NCI-H2196 (cell line): ENCODE measurements around the gene RPL37A.

Experiments
- DNase-seq: peaks from one replicate; lab custom pipeline; 2025; ENCODE audit not compliant: unreplicated experiment; lab: John Stamatoyannopoulos, UW

RPL37A gene

GRCh38 chr2:216498379-216499352, at the start of gene RPL37A:
Gene RPL37A, plus strand, starts transcription at chr2:216498844. Its CDS starts 31 bp downstream, at chr2:216498875.
- peak; percentile 93 for DNase-seq

- DNase-seq = no peak
These were observed 48.3 kb upstream of the RPL37A start for GRCh38 chr2:216450346-216450745.

GRCh38 chr2:216450784-216451183, 47.9 kb upstream of the RPL37A start:
- DNase-seq = no peak

GRCh38 chr2:216453955-216454614, 44.6 kb upstream of the RPL37A start:
- no peak for DNase-seq

- DNase-seq = no peak
These were observed 35.5 kb upstream of the RPL37A start for GRCh38 chr2:216463148-216463547.

GRCh38 chr2:216464104-216464720, 34.4 kb upstream of the RPL37A start:
- DNase-seq = no peak

- DNase-seq = no peak
These were observed 33.0 kb upstream of the RPL37A start for GRCh38 chr2:216465579-216466195.

GRCh38 chr2:216467845-216468244, 30.8 kb upstream of the RPL37A start:
- DNase-seq = no peak

GRCh38 chr2:216469661-216470060, 29.0 kb upstream of the RPL37A start:
- no peak for DNase-seq

- no peak for DNase-seq
These were observed 25.5 kb upstream of the RPL37A start for GRCh38 chr2:216473187-216473586.

- no peak for DNase-seq
These were observed 23.5 kb upstream of the RPL37A start for GRCh38 chr2:216474925-216475670.

GRCh38 chr2:216475767-216476166, 22.9 kb upstream of the RPL37A start:
- DNase-seq = no peak

GRCh38 chr2:216477283-216478035, 21.2 kb upstream of the RPL37A start:
- DNase-seq = no peak

- no peak for DNase-seq
These were observed 20.5 kb upstream of the RPL37A start for GRCh38 chr2:216478151-216478550.

- no peak for DNase-seq
These were observed 19.9 kb upstream of the RPL37A start for GRCh38 chr2:216478791-216479190.

- DNase-seq = no peak
These were observed 18.4 kb upstream of the RPL37A start for GRCh38 chr2:216480221-216480620.

- DNase-seq = no peak
These were observed 16.0 kb upstream of the RPL37A start for GRCh38 chr2:216482640-216483039.

GRCh38 chr2:216485237-216485636, 13.4 kb upstream of the RPL37A start:
- no peak for DNase-seq

- DNase-seq = no peak
These were observed 12.9 kb upstream of the RPL37A start for GRCh38 chr2:216485745-216486144.

- DNase-seq = no peak
These were observed 12.4 kb upstream of the RPL37A start for GRCh38 chr2:216486271-216486670.
